DMS 273 (cell line): ENCODE measurements around the gene CDK12.
"Not testable (repeated sequence)": the region's sequence is repeated elsewhere in the genome, so short reads cannot be mapped to it uniquely, and the experiment has no call there.

ENCODE experiments used
- DNase-seq: peaks from one replicate; lab custom pipeline; 2025; ENCODE audit not compliant: unreplicated experiment; lab: John Stamatoyannopoulos, UW

The CDK12 gene

GRCh38 chr17:39496921-39497320 is 35.6 kb downstream of the CDK12 start:
- DNase-seq: not testable (repeated sequence)

- DNase-seq: no peak
Observed at GRCh38 chr17:39507511-39507910, 46.2 kb downstream of the CDK12 start.

GRCh38 chr17:39508987-39509386 is 47.7 kb downstream of the CDK12 start:
- no peak for DNase-seq

- DNase-seq: no peak
Observed at GRCh38 chr17:39513309-39513708, 52.0 kb downstream of the CDK12 start.

- DNase-seq: no peak
Observed at GRCh38 chr17:39513915-39514314, 52.6 kb downstream of the CDK12 start.

GRCh38 chr17:39517224-39517623 is 55.9 kb downstream of the CDK12 start:
- no peak for DNase-seq

GRCh38 chr17:39525801-39526506 is 64.7 kb downstream of the CDK12 start:
- DNase-seq: no peak

- peak; percentile 65 for DNase-seq
Observed at GRCh38 chr17:39527220-39527813, 66.0 kb downstream of the CDK12 start.

- DNase-seq: no peak
Observed at GRCh38 chr17:39529455-39529854, 68.2 kb downstream of the CDK12 start.

GRCh38 chr17:39530513-39530912 is 69.2 kb downstream of the CDK12 start:
- no peak for DNase-seq

- DNase-seq: no peak
Observed at GRCh38 chr17:39531252-39531651, 70.0 kb downstream of the CDK12 start.

GRCh38 chr17:39533891-39534290 is 72.6 kb downstream of the CDK12 start:
- DNase-seq: no peak

- no peak for DNase-seq
Observed at GRCh38 chr17:39534768-39535405, 73.6 kb downstream of the CDK12 start.

GRCh38 chr17:39536468-39536867 is 75.2 kb downstream of the CDK12 start:
- no peak for DNase-seq

GRCh38 chr17:39537364-39537763 is 76.1 kb downstream of the CDK12 start:
- DNase-seq: not testable (repeated sequence)

- no peak for DNase-seq
Observed at GRCh38 chr17:39538866-39539265, 77.6 kb downstream of the CDK12 start.

GRCh38 chr17:39540611-39541010 is 79.3 kb downstream of the CDK12 start:
- DNase-seq: no peak

GRCh38 chr17:39541652-39542051 is 80.4 kb downstream of the CDK12 start:
- DNase-seq: no peak

GRCh38 chr17:39543176-39543575 is 81.9 kb downstream of the CDK12 start:
- no peak for DNase-seq

- no peak for DNase-seq
Observed at GRCh38 chr17:39543664-39544063, 82.4 kb downstream of the CDK12 start.

- not testable (repeated sequence) for DNase-seq
Observed at GRCh38 chr17:39544361-39544760, 83.1 kb downstream of the CDK12 start.

GRCh38 chr17:39547713-39548478 is 86.6 kb downstream of the CDK12 start:
- peak; percentile 83 for DNase-seq
